WTC11 (cell line): ENCODE measurements around the gene SART3. TPM values are rescaled to one million over a fixed set of nuclear protein-coding genes. Genes with fewer than 3 reads are reported as not detected.

Experiments used
- ATAC-seq: fragments of 200-7000 bp; cut with Tn5 transposase; 2 replicates; pipeline ENCODE4 v1.10.0; 2021; ENCODE audit warnings: mild to moderate bottlenecking, moderate library complexity
- CTCF ChIA-PET: fragments of 300-600 bp; sonication (Branson Sonifier 250); formaldehyde crosslinking; loops from one replicate; lab custom pipeline; 2021; ENCODE audit warnings: antibody characterized with exemption; lab: Charles Lee
- POLR2A ChIA-PET: fragments of 350-600 bp; sonication (Branson Sonifier 250); formaldehyde crosslinking; loops from one replicate; lab custom pipeline; 2021; ENCODE audit warnings: antibody characterized with exemption; lab: Charles Lee
- DNase-seq: peaks from one replicate; pipeline ENCODE4 v3.0.0; 2021; ENCODE audit warnings: low spot score
- H3K27ac Mint-ChIP-seq: 2 replicates; pipeline ENCODE4 v1.8.0; 2021; ENCODE audit warnings: mixed read lengths
- H3K27me3 Mint-ChIP-seq: 2 replicates; pipeline ENCODE4 v1.8.0; 2021; ENCODE audit warnings: low read depth, mild to moderate bottlenecking, moderate library complexity, mixed read lengths
- H3K36me3 Mint-ChIP-seq: 2 replicates; pipeline ENCODE4 v1.8.0; 2021; ENCODE audit warnings: mixed read lengths
- H3K4me1 Mint-ChIP-seq: 2 replicates; pipeline ENCODE4 v1.8.0; 2022; ENCODE audit warnings: mixed read lengths
- H3K4me3 Mint-ChIP-seq: 2 replicates; pipeline ENCODE4 v1.8.0; 2021; ENCODE audit warnings: mild to moderate bottlenecking, moderate library complexity, mixed read lengths
- H3K9me3 Mint-ChIP-seq: 2 replicates; pipeline ENCODE4 v1.8.0; 2021; ENCODE audit warnings: mixed read lengths
- CBFB ChIP-seq: sonication (generic); formaldehyde crosslinking; IDR thresholded peaks from 2 replicates; pipeline ENCODE4 v1.8.1; 2022; ENCODE audit warnings: mild to moderate bottlenecking, low read depth, missing genetic modification reagents
- CREB1 ChIP-seq: sonication (generic); formaldehyde crosslinking; IDR thresholded peaks from 2 replicates; pipeline ENCODE4 v1.8.0; 2023; ENCODE audit warnings: mild to moderate bottlenecking, missing genetic modification reagents
- ELF4 ChIP-seq: sonication (generic); formaldehyde crosslinking; IDR thresholded peaks from 2 replicates; pipeline ENCODE4 v1.8.1; 2022; ENCODE audit warnings: low read depth, mild to moderate bottlenecking, moderate library complexity, missing genetic modification reagents
- EMX1 ChIP-seq: fragments of 250-450 bp; sonication (Bioruptor Pico); IDR thresholded peaks from 2 replicates; pipeline ENCODE4 v1.8.0; 2021; ENCODE audit warnings: mild to moderate bottlenecking
- ESRRA ChIP-seq: sonication (generic); formaldehyde crosslinking; IDR thresholded peaks from 2 replicates; pipeline ENCODE4 v1.8.1; 2022; ENCODE audit warnings: mild to moderate bottlenecking, missing genetic modification reagents, borderline replicate concordance
- FOXJ3 ChIP-seq: sonication (generic); formaldehyde crosslinking; IDR thresholded peaks from 2 replicates; pipeline ENCODE4 v1.9.0; 2021; ENCODE audit warnings: missing genetic modification reagents, mild to moderate bottlenecking, borderline replicate concordance
- FOXK1 ChIP-seq: sonication (generic); formaldehyde crosslinking; IDR thresholded peaks from 2 replicates; pipeline ENCODE4 v1.8.0; 2022; ENCODE audit warnings: mild to moderate bottlenecking, moderate library complexity, missing genetic modification reagents
- GTF2I ChIP-seq: fragments of 250-450 bp; sonication (Bioruptor Pico); conservative IDR thresholded peaks from 2 replicates; pipeline ENCODE4 v1.4.0; 2021; ENCODE audit warnings: mild to moderate bottlenecking
- JAZF1 ChIP-seq: fragments of 250-450 bp; sonication (Bioruptor Pico); IDR thresholded peaks from 2 replicates; pipeline ENCODE4 v1.9.0; 2021; ENCODE audit warnings: moderate library complexity, mild to moderate bottlenecking, inconsistent platforms
- MXD4 ChIP-seq: fragments of 250-450 bp; sonication (Bioruptor Pico); IDR thresholded peaks from 2 replicates; pipeline ENCODE4 v1.8.0; 2021; ENCODE audit warnings: mild to moderate bottlenecking, moderate library complexity, borderline replicate concordance
- MYBL2 ChIP-seq: sonication (generic); formaldehyde crosslinking; IDR thresholded peaks from 2 replicates; pipeline ENCODE4 v1.8.1; 2023; ENCODE audit warnings: mild to moderate bottlenecking, moderate library complexity, missing genetic modification reagents
- OVOL2 ChIP-seq: fragments of 250-450 bp; sonication (Bioruptor Pico); IDR thresholded peaks from 2 replicates; pipeline ENCODE4 v1.9.0; 2021; ENCODE audit warnings: mild to moderate bottlenecking, borderline replicate concordance
- PRRX2 ChIP-seq: fragments of 250-450 bp; sonication (Bioruptor Pico); IDR thresholded peaks from 2 replicates; pipeline ENCODE4 v1.8.0; 2021; ENCODE audit warnings: mild to moderate bottlenecking
- TP53 ChIP-seq: sonication (generic); formaldehyde crosslinking; IDR thresholded peaks from 2 replicates; pipeline ENCODE4 v1.8.1; 2023; ENCODE audit warnings: mild to moderate bottlenecking, missing genetic modification reagents
- ZNF219 ChIP-seq: sonication (generic); formaldehyde crosslinking; IDR thresholded peaks from 2 replicates; pipeline ENCODE4 v1.8.0; 2023; ENCODE audit warnings: missing genetic modification reagents, mild to moderate bottlenecking, borderline replicate concordance
- ZNF232 ChIP-seq: sonication (generic); formaldehyde crosslinking; IDR thresholded peaks from 2 replicates; pipeline ENCODE4 v1.8.0; 2022; ENCODE audit warnings: mild to moderate bottlenecking, missing genetic modification reagents
- total RNA-seq: library from RNA; stranded (reverse); gene quantifications from 3 replicates; pipeline ENCODE4 v1.2.3, GENCODE V29; 2021
- TF ChIP-seq, protein P1 (sequence below): sonication (generic); formaldehyde crosslinking; IDR thresholded peaks from 2 replicates; pipeline ENCODE4 v1.8.0; 2022; ENCODE audit warnings: missing genetic modification reagents
- TF ChIP-seq, protein P2 (sequence below): sonication (generic); formaldehyde crosslinking; IDR thresholded peaks from 2 replicates; pipeline ENCODE4 v1.8.1; 2022; ENCODE audit warnings: mild to moderate bottlenecking, moderate library complexity, missing genetic modification reagents
- TF ChIP-seq, protein P3 (sequence below): sonication (generic); formaldehyde crosslinking; IDR thresholded peaks from 2 replicates; pipeline ENCODE4 v1.8.1; 2023; ENCODE audit warnings: mild to moderate bottlenecking, missing genetic modification reagents, borderline replicate concordance
- TF ChIP-seq, protein P4 (sequence below): sonication (generic); formaldehyde crosslinking; IDR thresholded peaks from 2 replicates; pipeline ENCODE4 v1.8.1; 2022; ENCODE audit warnings: mild to moderate bottlenecking, missing genetic modification reagents, moderate library complexity, borderline replicate concordance

SART3 gene
- total RNA-seq, 1 experiment from 2014 or later, result 91.2 TPM

DNA sequence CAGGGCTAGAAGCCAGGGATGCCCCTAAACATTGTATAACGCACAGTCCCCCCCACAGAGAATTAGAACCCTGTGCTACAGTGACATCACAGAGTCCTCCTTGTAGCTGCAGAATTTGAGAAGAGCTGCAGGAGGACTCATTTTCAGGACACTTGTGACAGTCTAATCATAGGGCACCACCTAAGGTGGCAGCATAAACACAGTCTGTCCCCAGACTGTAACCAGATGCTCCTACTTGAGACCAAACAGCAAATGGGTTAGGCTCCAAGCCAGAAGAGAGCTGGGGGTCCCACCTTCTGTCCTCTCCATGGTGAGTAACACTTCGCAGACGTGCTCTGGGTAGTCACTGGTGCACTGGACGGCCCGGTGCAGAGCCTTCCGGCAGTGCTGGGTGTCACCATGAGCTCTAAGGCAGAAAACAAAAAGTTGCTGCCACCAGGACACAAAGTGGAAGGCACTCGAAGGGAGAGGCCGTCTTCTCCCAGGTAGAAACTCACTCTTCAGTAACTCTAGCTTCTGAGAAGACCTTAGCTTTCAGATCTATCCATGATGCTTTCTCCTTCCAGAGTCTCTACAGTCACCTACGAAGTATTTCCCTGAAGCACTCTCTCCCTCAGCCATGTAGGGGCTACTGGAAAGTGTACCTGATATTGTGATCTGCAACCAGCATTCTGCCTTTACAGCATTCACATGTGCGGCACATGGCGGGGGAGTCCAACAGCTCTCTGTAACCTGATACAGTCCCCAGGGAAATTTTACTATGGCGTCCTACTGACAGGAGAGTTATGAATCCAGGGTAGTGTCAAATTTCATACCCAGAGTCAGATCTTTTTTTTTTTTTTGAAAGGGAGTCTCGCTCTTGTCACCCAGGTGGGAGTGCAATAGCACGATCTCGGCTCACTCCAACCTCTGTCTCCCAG is 28.8 kb downstream of the SART3 start:
- no peak overlapping the region for H3K4me3 Mint-ChIP-seq
- H3K4me1 Mint-ChIP-seq, result no peaks in the 10 kb centered on the region
- H3K9me3 Mint-ChIP-seq, result no peaks in the 10 kb centered on the region
- TF ChIP-seq MXD4 (no peak), MYBL2 (CRISPR knock-in tag) (no peak), ZNF219 (CRISPR knock-in tag) (no peak), JAZF1 (CRISPR knock-in tag) (no peak), EMX1 (no peak), PRRX2 (CRISPR knock-in tag) (no peak), TP53 (CRISPR knock-in tag) (no peak), OVOL2 (CRISPR knock-in tag) (no peak), FOXK1 (CRISPR knock-in tag) (no peak), ELF4 (CRISPR knock-in tag) (no peak), CBFB (CRISPR knock-in tag) (no peak), FOXJ3 (no peak), GTF2I (no peak), ESRRA (no peak), ZNF232 (CRISPR knock-in tag) (no peak), CREB1 (CRISPR knock-in tag) (no peak)
- TF ChIP-seq, protein P1, sequence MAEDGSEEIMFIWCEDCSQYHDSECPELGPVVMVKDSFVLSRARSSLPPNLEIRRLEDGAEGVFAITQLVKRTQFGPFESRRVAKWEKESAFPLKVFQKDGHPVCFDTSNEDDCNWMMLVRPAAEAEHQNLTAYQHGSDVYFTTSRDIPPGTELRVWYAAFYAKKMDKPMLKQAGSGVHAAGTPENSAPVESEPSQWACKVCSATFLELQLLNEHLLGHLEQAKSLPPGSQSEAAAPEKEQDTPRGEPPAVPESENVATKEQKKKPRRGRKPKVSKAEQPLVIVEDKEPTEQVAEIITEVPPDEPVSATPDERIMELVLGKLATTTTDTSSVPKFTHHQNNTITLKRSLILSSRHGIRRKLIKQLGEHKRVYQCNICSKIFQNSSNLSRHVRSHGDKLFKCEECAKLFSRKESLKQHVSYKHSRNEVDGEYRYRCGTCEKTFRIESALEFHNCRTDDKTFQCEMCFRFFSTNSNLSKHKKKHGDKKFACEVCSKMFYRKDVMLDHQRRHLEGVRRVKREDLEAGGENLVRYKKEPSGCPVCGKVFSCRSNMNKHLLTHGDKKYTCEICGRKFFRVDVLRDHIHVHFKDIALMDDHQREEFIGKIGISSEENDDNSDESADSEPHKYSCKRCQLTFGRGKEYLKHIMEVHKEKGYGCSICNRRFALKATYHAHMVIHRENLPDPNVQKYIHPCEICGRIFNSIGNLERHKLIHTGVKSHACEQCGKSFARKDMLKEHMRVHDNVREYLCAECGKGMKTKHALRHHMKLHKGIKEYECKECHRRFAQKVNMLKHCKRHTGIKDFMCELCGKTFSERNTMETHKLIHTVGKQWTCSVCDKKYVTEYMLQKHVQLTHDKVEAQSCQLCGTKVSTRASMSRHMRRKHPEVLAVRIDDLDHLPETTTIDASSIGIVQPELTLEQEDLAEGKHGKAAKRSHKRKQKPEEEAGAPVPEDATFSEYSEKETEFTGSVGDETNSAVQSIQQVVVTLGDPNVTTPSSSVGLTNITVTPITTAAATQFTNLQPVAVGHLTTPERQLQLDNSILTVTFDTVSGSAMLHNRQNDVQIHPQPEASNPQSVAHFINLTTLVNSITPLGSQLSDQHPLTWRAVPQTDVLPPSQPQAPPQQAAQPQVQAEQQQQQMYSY (CRISPR knock-in tag), result no peak
- TF ChIP-seq, protein P2, sequence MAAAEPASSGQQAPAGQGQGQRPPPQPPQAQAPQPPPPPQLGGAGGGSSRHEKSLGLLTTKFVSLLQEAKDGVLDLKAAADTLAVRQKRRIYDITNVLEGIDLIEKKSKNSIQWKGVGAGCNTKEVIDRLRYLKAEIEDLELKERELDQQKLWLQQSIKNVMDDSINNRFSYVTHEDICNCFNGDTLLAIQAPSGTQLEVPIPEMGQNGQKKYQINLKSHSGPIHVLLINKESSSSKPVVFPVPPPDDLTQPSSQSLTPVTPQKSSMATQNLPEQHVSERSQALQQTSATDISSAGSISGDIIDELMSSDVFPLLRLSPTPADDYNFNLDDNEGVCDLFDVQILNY (CRISPR knock-in tag), result no peak
- TF ChIP-seq, protein P3, sequence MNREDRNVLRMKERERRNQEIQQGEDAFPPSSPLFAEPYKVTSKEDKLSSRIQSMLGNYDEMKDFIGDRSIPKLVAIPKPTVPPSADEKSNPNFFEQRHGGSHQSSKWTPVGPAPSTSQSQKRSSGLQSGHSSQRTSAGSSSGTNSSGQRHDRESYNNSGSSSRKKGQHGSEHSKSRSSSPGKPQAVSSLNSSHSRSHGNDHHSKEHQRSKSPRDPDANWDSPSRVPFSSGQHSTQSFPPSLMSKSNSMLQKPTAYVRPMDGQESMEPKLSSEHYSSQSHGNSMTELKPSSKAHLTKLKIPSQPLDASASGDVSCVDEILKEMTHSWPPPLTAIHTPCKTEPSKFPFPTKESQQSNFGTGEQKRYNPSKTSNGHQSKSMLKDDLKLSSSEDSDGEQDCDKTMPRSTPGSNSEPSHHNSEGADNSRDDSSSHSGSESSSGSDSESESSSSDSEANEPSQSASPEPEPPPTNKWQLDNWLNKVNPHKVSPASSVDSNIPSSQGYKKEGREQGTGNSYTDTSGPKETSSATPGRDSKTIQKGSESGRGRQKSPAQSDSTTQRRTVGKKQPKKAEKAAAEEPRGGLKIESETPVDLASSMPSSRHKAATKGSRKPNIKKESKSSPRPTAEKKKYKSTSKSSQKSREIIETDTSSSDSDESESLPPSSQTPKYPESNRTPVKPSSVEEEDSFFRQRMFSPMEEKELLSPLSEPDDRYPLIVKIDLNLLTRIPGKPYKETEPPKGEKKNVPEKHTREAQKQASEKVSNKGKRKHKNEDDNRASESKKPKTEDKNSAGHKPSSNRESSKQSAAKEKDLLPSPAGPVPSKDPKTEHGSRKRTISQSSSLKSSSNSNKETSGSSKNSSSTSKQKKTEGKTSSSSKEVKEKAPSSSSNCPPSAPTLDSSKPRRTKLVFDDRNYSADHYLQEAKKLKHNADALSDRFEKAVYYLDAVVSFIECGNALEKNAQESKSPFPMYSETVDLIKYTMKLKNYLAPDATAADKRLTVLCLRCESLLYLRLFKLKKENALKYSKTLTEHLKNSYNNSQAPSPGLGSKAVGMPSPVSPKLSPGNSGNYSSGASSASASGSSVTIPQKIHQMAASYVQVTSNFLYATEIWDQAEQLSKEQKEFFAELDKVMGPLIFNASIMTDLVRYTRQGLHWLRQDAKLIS (CRISPR knock-in tag), result no peak
- TF ChIP-seq, protein P4, sequence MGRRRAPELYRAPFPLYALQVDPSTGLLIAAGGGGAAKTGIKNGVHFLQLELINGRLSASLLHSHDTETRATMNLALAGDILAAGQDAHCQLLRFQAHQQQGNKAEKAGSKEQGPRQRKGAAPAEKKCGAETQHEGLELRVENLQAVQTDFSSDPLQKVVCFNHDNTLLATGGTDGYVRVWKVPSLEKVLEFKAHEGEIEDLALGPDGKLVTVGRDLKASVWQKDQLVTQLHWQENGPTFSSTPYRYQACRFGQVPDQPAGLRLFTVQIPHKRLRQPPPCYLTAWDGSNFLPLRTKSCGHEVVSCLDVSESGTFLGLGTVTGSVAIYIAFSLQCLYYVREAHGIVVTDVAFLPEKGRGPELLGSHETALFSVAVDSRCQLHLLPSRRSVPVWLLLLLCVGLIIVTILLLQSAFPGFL (CRISPR knock-in tag), result no peak
- ATAC-seq (no peak), DNase-seq (no peak)
- peaks cover 85% of the 10 kb centered on the region for H3K36me3 Mint-ChIP-seq
- ChIA-PET POLR2A (interaction anchor here (0.5 kb wide), 1 partner anchor 349 kb away, joined by 5 read pairs; no protein-coding TSS in a partner anchor), CTCF (interaction anchor here (0.5 kb wide), 1 partner anchor 13 kb away, joined by 4 read pairs; no protein-coding TSS in a partner anchor)
- H3K27ac Mint-ChIP-seq, result no peak overlapping the region
- H3K27me3 Mint-ChIP-seq, result no peaks in the 10 kb centered on the region
